Liver (tissue), 9 donors: Measurements from ENCODE around the gene EMSY. TPM values are rescaled to one million over a fixed set of nuclear protein-coding genes. Genes with fewer than 3 reads are reported as not detected.

ENCODE experiments used
- DNase-seq: peaks from one replicate; pipeline ENCODE4 v3.0.0-alpha.2; 2017; ENCODE audit warnings: low spot score
- H3K27ac ChIP-seq, 2 donors: one replicate each; pipeline ENCODE4 v1.7.0; 2013; ENCODE audit warnings: inconsistent platforms in 2 of 2, low read length in 2 of 2, control low read depth in 1 of 2, low read depth in 1 of 2, mild to moderate bottlenecking in 1 of 2
- H3K27me3 ChIP-seq, 4 donors: one replicate each; pipeline versions ENCODE4 v1.6.1 to v1.7.0; 2013; ENCODE audit warnings: low read length in 3 of 4, inconsistent platforms in 1 of 4, mild to moderate bottlenecking in 1 of 4, moderate library complexity in 1 of 4; ENCODE audit not compliant: control insufficient read depth in 4 of 4, insufficient read depth in 4 of 4
- H3K36me3 ChIP-seq, 4 donors: one replicate each; pipeline versions ENCODE4 v1.6.1 to v1.7.0; 2013; ENCODE audit warnings: low read length in 3 of 4, mild to moderate bottlenecking in 3 of 4, low read depth in 1 of 4, moderate library complexity in 1 of 4; ENCODE audit not compliant: control insufficient read depth in 4 of 4, insufficient read depth in 3 of 4
- H3K4me1 ChIP-seq, 4 donors: one replicate each; pipeline versions ENCODE4 v1.6.1 to v1.7.0; 2013; ENCODE audit warnings: low read length in 3 of 4, mild to moderate bottlenecking in 3 of 4, moderate library complexity in 1 of 4; ENCODE audit not compliant: control insufficient read depth in 4 of 4, insufficient read depth in 4 of 4
- H3K4me3 ChIP-seq, 3 donors: one replicate each; pipeline versions ENCODE4 v1.6.1 to v1.7.0; 2013; ENCODE audit warnings: low read length in 3 of 3, control low read depth in 1 of 3, low read depth in 1 of 3, mild to moderate bottlenecking in 1 of 3
- H3K9ac ChIP-seq, 2 donors: one replicate each; pipeline ENCODE4 v1.7.0; 2013; ENCODE audit warnings: low read length in 2 of 2, mild to moderate bottlenecking in 2 of 2, moderate library complexity in 2 of 2, control low read depth in 1 of 2, low read depth in 1 of 2
- H3K9me3 ChIP-seq, 4 donors: one replicate each; pipeline versions ENCODE4 v1.6.1 to v1.7.0; 2013; ENCODE audit warnings: low read length in 3 of 4; ENCODE audit not compliant: control insufficient read depth in 4 of 4
- EGR1 ChIP-seq, 2 donors: IDR thresholded peaks; 2 replicates each; pipeline ENCODE4 v1.6.1; 2016 to 2018; ENCODE audit warnings: antibody characterized with exemption in 2 of 2, low read depth in 2 of 2
- FOXA1 ChIP-seq: IDR thresholded peaks from 2 replicates; pipeline ENCODE4 v1.6.1; 2016; ENCODE audit warnings: antibody characterized with exemption
- FOXA2 ChIP-seq: IDR thresholded peaks from 2 replicates; pipeline ENCODE4 v1.6.1; 2016; ENCODE audit warnings: antibody characterized with exemption
- GABPA ChIP-seq, 2 donors: IDR thresholded peaks in 1 of 2; conservative IDR thresholded peaks in 1 of 2; 2 replicates each; pipeline ENCODE4 v1.6.1; 2016; ENCODE audit warnings: antibody characterized with exemption in 2 of 2, mild to moderate bottlenecking in 1 of 2, moderate library complexity in 1 of 2
- HNF4A ChIP-seq, 2 donors: conservative IDR thresholded peaks; 2 replicates each; pipeline ENCODE4 v1.6.1; 2016; ENCODE audit warnings: antibody characterized with exemption in 2 of 2, mild to moderate bottlenecking in 2 of 2
- HNF4G ChIP-seq: IDR thresholded peaks from 2 replicates; pipeline ENCODE4 v1.6.1; 2016; ENCODE audit warnings: antibody characterized with exemption
- JUND ChIP-seq, 2 donors: IDR thresholded peaks; 2 replicates each; pipeline ENCODE4 v1.6.1; 2016; ENCODE audit warnings: antibody characterized with exemption in 2 of 2
- NR2F2 ChIP-seq: IDR thresholded peaks from 2 replicates; pipeline ENCODE4 v1.6.1; 2016; ENCODE audit warnings: antibody characterized with exemption
- RAD21 ChIP-seq, 2 donors: IDR thresholded peaks; 2 replicates each; pipeline ENCODE4 v1.6.1; 2016; ENCODE audit warnings: antibody characterized with exemption in 2 of 2, mild to moderate bottlenecking in 2 of 2
- SP1 ChIP-seq: IDR thresholded peaks from 2 replicates; pipeline ENCODE4 v1.6.1; 2018; ENCODE audit warnings: antibody characterized with exemption, mild to moderate bottlenecking
- YY1 ChIP-seq: IDR thresholded peaks from 2 replicates; pipeline ENCODE4 v1.6.1; 2016; ENCODE audit warnings: antibody characterized with exemption, mild to moderate bottlenecking
- WGBS: extraction: QIAGEN DNeasy Blood & Tissue Kit; methylation state at CpG from one replicate; pipeline ENCODE4 v1.1.7; 2013; 5-methylcytosine and 5-hydroxymethylcytosine counted together
- polyA plus RNA-seq, 2 donors: library from polyadenylated mRNA; stranded (reverse) in 1 of 2; unstranded in 1 of 2; fragments of 200-250 nt in 1 of 2; fragments of >200 nt in 1 of 2; fragmentation: Nextera tagmentation in 1 of 2; extraction: Ambion mirVana in 1 of 2; gene quantifications; one replicate each; pipeline versions ENCODE4 v1.2.1 to v1.2.3, GENCODE V29; 2013 to 2015
- total RNA-seq, 2 donors: library from RNA; depleted of rRNA; stranded (reverse); fragments of >200 nt; gene quantifications; one replicate each; pipeline ENCODE4 v1.2.3, GENCODE V29; 2014
- TF ChIP-seq, protein P1 (sequence below): IDR thresholded peaks from 2 replicates; pipeline ENCODE4 v1.6.1; 2016; ENCODE audit warnings: antibody characterized with exemption, mild to moderate bottlenecking
- TF ChIP-seq, protein P2 (sequence below): IDR thresholded peaks from 2 replicates; pipeline ENCODE4 v1.6.1; 2016; ENCODE audit warnings: antibody characterized with exemption
- TF ChIP-seq, protein P3 (sequence below): fragments of 150-350 bp; IDR thresholded peaks from 2 replicates; pipeline ENCODE4 v1.5.1; 2017; ENCODE audit warnings: improper control_type of control experiment, low read depth, low read length; ENCODE audit not compliant: missing input control
- TF ChIP-seq, protein P4 (sequence below): IDR thresholded peaks from 2 replicates; pipeline ENCODE4 v1.6.1; 2016; ENCODE audit warnings: antibody characterized with exemption
- TF ChIP-seq, protein P5 (sequence below): IDR thresholded peaks from 2 replicates; pipeline ENCODE4 v1.6.1; 2016; ENCODE audit warnings: antibody characterized with exemption
- donor health status: healthy.
- donor health status: healthy.
- donor health status: healthy.
- donor health status: healthy.
- donor health status: healthy.

The EMSY gene
- total and polyA plus RNA-seq, 4 donors, result 4.2 to 14.8 (median 8.9) TPM

DNA sequence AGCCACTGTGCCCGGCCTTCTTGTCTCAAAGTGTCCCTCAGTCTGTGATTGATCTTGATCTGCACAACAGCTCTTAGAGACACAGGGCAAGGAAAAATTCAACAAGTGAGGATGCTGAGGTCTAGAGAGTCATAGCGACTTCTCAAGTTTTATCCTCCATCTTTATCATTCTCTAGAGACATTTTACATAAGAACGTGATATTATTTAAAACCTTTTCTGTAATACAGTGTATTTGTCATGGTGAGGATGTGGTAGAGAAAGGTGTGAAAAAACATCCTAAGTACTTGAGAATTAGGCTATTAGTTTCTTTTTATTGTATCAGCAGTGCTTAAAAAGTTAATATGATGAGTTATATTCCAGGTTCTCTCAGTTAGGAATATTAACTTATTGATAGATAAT is 50.2 kb downstream of the EMSY start:
- no peak for DNase-seq
- 93% methylated on average over 3 of the region's 3 CpGs for WGBS
- H3K27me3 ChIP-seq, result no peaks in the 10 kb centered on the region
- H3K9me3 ChIP-seq, result peaks cover 0 to 3% (median 1%) of the 10 kb centered on the region in 4 donors
- H3K36me3 ChIP-seq, result peaks cover 0 to 21% (median 7%) of the 10 kb centered on the region in 4 donors
- no peaks in the 10 kb centered on the region for H3K4me1 ChIP-seq
- H3K27ac ChIP-seq, result no peak overlapping the region
- TF ChIP-seq, protein P1, sequence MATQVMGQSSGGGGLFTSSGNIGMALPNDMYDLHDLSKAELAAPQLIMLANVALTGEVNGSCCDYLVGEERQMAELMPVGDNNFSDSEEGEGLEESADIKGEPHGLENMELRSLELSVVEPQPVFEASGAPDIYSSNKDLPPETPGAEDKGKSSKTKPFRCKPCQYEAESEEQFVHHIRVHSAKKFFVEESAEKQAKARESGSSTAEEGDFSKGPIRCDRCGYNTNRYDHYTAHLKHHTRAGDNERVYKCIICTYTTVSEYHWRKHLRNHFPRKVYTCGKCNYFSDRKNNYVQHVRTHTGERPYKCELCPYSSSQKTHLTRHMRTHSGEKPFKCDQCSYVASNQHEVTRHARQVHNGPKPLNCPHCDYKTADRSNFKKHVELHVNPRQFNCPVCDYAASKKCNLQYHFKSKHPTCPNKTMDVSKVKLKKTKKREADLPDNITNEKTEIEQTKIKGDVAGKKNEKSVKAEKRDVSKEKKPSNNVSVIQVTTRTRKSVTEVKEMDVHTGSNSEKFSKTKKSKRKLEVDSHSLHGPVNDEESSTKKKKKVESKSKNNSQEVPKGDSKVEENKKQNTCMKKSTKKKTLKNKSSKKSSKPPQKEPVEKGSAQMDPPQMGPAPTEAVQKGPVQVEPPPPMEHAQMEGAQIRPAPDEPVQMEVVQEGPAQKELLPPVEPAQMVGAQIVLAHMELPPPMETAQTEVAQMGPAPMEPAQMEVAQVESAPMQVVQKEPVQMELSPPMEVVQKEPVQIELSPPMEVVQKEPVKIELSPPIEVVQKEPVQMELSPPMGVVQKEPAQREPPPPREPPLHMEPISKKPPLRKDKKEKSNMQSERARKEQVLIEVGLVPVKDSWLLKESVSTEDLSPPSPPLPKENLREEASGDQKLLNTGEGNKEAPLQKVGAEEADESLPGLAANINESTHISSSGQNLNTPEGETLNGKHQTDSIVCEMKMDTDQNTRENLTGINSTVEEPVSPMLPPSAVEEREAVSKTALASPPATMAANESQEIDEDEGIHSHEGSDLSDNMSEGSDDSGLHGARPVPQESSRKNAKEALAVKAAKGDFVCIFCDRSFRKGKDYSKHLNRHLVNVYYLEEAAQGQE, result no peak
- TF ChIP-seq, protein P2, sequence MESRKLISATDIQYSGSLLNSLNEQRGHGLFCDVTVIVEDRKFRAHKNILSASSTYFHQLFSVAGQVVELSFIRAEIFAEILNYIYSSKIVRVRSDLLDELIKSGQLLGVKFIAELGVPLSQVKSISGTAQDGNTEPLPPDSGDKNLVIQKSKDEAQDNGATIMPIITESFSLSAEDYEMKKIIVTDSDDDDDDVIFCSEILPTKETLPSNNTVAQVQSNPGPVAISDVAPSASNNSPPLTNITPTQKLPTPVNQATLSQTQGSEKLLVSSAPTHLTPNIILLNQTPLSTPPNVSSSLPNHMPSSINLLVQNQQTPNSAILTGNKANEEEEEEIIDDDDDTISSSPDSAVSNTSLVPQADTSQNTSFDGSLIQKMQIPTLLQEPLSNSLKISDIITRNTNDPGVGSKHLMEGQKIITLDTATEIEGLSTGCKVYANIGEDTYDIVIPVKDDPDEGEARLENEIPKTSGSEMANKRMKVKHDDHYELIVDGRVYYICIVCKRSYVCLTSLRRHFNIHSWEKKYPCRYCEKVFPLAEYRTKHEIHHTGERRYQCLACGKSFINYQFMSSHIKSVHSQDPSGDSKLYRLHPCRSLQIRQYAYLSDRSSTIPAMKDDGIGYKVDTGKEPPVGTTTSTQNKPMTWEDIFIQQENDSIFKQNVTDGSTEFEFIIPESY, result no peak
- TF ChIP-seq NR2F2 (no peak), GABPA (IDR thresholded peaks at IDR 0.05 in 1 of 2, conservative IDR thresholded peaks at IDR 0.05 in 1 of 2) (no peak), FOXA1 (no peak), HNF4G (no peak), YY1 (no peak), FOXA2 (no peak), HNF4A (conservative IDR thresholded peaks at IDR 0.05) (no peak), SP1 (no peak), RAD21 (IDR thresholded peaks at IDR 0.05) (no peak), JUND (IDR thresholded peaks at IDR 0.05) (no peak), EGR1 (IDR thresholded peaks at IDR 0.05; ENCODE audit: low read depth in 2 of 2) (no peak)
- TF ChIP-seq, protein P3, sequence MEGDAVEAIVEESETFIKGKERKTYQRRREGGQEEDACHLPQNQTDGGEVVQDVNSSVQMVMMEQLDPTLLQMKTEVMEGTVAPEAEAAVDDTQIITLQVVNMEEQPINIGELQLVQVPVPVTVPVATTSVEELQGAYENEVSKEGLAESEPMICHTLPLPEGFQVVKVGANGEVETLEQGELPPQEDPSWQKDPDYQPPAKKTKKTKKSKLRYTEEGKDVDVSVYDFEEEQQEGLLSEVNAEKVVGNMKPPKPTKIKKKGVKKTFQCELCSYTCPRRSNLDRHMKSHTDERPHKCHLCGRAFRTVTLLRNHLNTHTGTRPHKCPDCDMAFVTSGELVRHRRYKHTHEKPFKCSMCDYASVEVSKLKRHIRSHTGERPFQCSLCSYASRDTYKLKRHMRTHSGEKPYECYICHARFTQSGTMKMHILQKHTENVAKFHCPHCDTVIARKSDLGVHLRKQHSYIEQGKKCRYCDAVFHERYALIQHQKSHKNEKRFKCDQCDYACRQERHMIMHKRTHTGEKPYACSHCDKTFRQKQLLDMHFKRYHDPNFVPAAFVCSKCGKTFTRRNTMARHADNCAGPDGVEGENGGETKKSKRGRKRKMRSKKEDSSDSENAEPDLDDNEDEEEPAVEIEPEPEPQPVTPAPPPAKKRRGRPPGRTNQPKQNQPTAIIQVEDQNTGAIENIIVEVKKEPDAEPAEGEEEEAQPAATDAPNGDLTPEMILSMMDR, result no peak
- TF ChIP-seq, protein P4, sequence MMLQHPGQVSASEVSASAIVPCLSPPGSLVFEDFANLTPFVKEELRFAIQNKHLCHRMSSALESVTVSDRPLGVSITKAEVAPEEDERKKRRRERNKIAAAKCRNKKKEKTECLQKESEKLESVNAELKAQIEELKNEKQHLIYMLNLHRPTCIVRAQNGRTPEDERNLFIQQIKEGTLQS, result no peak
- no peak overlapping the region for H3K9ac ChIP-seq
- H3K4me3 ChIP-seq, result no peak overlapping the region

DNA sequence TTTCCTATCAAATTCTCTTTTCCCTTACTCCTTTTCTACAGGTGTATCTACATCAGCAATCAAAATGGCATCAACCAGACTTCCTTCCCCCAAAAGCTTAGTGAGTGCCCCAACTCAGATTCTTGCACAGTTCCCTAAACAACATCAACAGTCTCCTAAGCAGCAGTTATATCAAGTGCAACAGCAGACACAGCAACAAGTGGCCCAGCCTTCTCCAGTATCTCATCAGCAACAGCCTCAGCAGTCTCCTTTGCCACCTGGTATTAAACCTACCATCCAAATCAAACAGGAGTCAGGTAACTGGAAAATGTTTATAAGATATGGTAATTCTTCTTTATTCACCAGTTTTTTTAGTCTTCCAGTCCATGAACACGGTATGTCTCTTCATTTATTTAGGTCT is 51.4 kb downstream of the EMSY start:
- WGBS, result 100% methylated on average over 1 of the region's 1 CpG
- no peak for DNase-seq
- Histone ChIP-seq H3K4me1 (no peaks in the 10 kb centered on the region), H3K9ac (no peak overlapping the region), H3K36me3 (peaks cover 2 to 26% (median 15%) of the 10 kb centered on the region in 4 donors), H3K9me3 (peaks cover 0 to 3% (median 1%) of the 10 kb centered on the region in 4 donors), H3K27ac (no peak overlapping the region), H3K27me3 (no peaks in the 10 kb centered on the region), H3K4me3 (no peak overlapping the region)
- no peak for TF ChIP-seq FOXA1
- TF ChIP-seq NR2F2, result no peak
- TF ChIP-seq, protein P1, result no peak
- TF ChIP-seq JUND (IDR thresholded peaks at IDR 0.05), result no peak
- TF ChIP-seq YY1, result no peak
- TF ChIP-seq RAD21 (IDR thresholded peaks at IDR 0.05), result no peak
- no peak for TF ChIP-seq HNF4G
- no peak for TF ChIP-seq FOXA2
- TF ChIP-seq, protein P5, sequence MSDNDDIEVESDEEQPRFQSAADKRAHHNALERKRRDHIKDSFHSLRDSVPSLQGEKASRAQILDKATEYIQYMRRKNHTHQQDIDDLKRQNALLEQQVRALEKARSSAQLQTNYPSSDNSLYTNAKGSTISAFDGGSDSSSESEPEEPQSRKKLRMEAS, result no peak
- no peak for TF ChIP-seq EGR1 (IDR thresholded peaks at IDR 0.05; ENCODE audit: low read depth in 2 of 2)
- TF ChIP-seq HNF4A (conservative IDR thresholded peaks at IDR 0.05), result no peak
- no peak for TF ChIP-seq GABPA (IDR thresholded peaks at IDR 0.05 in 1 of 2, conservative IDR thresholded peaks at IDR 0.05 in 1 of 2)
- TF ChIP-seq, protein P4, result no peak
- TF ChIP-seq, protein P3, result no peak
- TF ChIP-seq SP1, result no peak
